AG04450 (cell line): Measurements from ENCODE around the gene PKN1. TPM values are rescaled to one million over a fixed set of nuclear protein-coding genes. Genes with fewer than 3 reads are reported as not detected.

Source experiments
- CTCF ChIA-PET: fragments of 300-600, 350-600 bp; formaldehyde crosslinking; extraction: SDS; loops from one replicate; lab custom pipeline; 2022; ENCODE audit warnings: antibody characterized with exemption, inconsistent platforms; lab: Charles Lee
- POLR2A ChIA-PET: fragments of 350-600 bp; formaldehyde crosslinking; extraction: SDS; loops from one replicate; lab custom pipeline; 2021; ENCODE audit warnings: antibody characterized with exemption, inconsistent platforms; lab: Yijun Ruan, JAX
- DNase-seq: peaks from one replicate; pipeline ENCODE4 v3.0.0-alpha.2; 2011; ENCODE audit warnings: low read depth, low spot score
- H3K27ac ChIP-seq: one replicate; pipeline ENCODE4 v1.5.1; 2012; ENCODE audit warnings: low read depth, low read length, control low read depth
- H3K27me3 ChIP-seq: one replicate; pipeline ENCODE4 v1.6.0; 2012; ENCODE audit warnings: low read length; ENCODE audit not compliant: control insufficient read depth, insufficient read depth
- H3K4me3 ChIP-seq: 2 replicates; pipeline ENCODE4 v1.5.1; 2011; ENCODE audit warnings: mild to moderate bottlenecking, low read depth, low read length, control low read depth
- H3K9me3 ChIP-seq: 2 replicates; pipeline ENCODE4 v1.5.1; 2012; ENCODE audit warnings: low read length; ENCODE audit not compliant: control insufficient read depth, insufficient read depth
- CTCF ChIP-seq: IDR thresholded peaks from 2 replicates; pipeline ENCODE4 v1.5.1; 2011; ENCODE audit warnings: low read depth, low read length, control low read depth, inconsistent platforms
- polyA plus RNA-seq: library from polyadenylated mRNA; depleted of rRNA; stranded (reverse); fragments of >200 nt; gene quantifications from 2 replicates; pipeline ENCODE4 v1.2.3, GENCODE V29; 2011

PKN1 gene
- polyA plus RNA-seq, 1 experiment, result 37.5 TPM

DNA sequence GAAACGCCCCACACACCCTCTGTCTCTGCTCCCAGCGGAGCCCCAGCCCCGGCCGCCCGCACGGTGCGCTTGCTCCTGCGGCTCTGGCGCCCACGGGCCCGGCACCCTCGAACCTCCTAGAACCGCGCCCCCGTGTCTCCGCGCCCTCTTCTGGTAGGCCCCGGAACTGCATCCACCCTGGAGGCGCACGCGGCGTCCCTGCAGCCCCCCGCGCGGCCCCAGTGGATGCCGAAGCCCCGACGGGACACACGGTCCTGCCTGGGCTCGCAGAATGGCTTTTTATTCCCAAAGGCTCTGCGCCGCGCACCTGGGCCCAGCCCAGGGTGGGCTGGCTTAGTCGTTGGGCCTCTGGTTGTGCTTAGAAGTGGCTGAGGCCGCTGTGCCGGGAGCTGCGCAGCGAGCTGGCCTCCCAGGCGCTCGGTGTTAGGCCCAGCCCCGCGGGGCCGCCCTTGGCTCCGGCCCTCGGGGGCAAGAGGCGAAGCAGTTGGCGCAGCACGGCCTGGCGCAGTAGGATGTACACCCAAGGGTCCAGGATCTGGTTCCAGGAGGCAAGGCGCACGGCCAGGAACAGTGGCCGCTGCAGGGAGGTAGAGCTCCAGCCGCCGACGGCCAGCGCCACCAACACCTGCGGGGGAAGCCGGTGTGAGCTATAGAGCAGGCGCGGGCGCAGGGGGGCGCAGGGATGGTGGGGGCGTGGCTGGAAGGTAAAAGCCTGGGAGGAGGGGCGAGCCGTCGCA is 39.3 kb downstream of the PKN1 start:
- peaks cover 2% of the 10 kb centered on the region; the same call in 1 of the 2 replicates for H3K9me3 ChIP-seq
- DNase-seq, result no peak
- no peak overlapping the region for H3K27ac ChIP-seq
- H3K4me3 ChIP-seq, result no peak overlapping the region
- ChIA-PET POLR2A (interaction anchor here (0.8 kb wide), 1 partner anchor 335 kb away, joined by 3 read pairs; no protein-coding TSS in a partner anchor), CTCF (interaction anchor here (0.5 to 2.0 kb wide), 10 partner anchors 9 to 336 kb away, joined by 3 to 22 read pairs (median 4); partner anchors contain the start of gene ASF1B)
- peak; percentile 80 for TF ChIP-seq CTCF
- H3K27me3 ChIP-seq, result no peaks in the 10 kb centered on the region

DNA sequence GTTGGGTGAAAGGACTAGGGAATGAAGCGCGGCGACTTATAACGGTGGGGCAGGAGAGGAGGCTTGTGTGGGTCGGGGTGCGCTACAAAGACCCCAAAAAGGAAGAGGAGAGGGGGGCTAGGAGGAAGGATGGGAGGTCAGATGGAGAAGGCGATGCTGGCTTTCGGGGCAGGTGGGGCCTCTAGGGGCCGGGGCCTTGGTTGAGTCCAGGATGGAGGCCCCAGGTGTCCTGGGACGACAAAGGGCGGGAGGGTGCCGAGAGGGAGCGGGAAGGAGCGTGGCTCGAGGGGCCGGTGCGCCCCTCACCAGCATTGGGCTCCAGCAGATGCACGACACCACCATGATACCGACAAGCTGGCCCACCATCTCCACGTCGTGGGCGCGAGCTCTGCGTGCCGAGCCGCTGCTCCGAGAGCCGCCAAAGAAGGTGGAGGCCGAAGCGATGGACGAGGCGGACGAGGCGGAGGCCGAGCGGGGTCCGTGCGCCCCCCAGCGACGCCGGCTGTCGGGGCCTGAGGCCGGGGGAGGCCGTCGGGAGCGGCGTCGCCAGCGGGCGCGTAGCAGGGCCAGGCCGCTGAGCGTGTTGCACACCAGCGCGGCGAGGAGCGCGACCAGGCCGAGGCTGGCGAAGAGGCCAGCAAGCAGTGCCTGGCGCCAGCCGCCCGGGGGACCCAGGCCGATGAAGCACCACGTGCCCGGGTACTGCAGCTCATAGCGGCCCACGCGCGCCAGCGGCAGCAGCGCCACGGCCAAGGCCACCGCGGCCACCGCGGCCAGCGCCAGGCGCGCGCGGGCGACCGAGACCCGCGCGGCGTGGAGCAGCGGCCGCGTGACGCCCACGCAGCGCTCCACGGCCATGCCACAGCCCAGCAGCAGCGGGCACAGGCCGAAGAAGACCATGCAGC is 40.2 kb downstream of the PKN1 start:
- ChIA-PET POLR2A (interaction anchor here (0.8 kb wide), 1 partner anchor 336 kb away, joined by 3 read pairs; no protein-coding TSS in a partner anchor), CTCF (interaction anchor here (0.6 to 2.0 kb wide), 3 partner anchors 8 to 337 kb away, joined by 4 to 22 read pairs (median 14); partner anchors contain the start of gene ASF1B)
- no peaks in the 10 kb centered on the region for H3K27me3 ChIP-seq
- no peak for TF ChIP-seq CTCF
- H3K27ac ChIP-seq, result no peak overlapping the region
- no peak overlapping the region for H3K4me3 ChIP-seq
- no peak for DNase-seq
- H3K9me3 ChIP-seq, result peaks cover 2% of the 10 kb centered on the region; the same call in 1 of the 2 replicates

GRCh38 chr19:14473978-14474578 is 41.0 kb downstream of the PKN1 start:
- ChIA-PET POLR2A (no interaction called here), CTCF (interaction anchor here (1.2 kb wide), 1 partner anchor 338 kb away, joined by 3 read pairs; the partner anchor contains the start of gene ASF1B)
- peaks cover 2% of the 10 kb centered on the region; the same call in 1 of the 2 replicates for H3K9me3 ChIP-seq
- no peak for DNase-seq
- no peak for TF ChIP-seq CTCF
- no peak overlapping the region for H3K4me3 ChIP-seq
- H3K27me3 ChIP-seq, result no peaks in the 10 kb centered on the region
- no peak overlapping the region for H3K27ac ChIP-seq

DNA sequence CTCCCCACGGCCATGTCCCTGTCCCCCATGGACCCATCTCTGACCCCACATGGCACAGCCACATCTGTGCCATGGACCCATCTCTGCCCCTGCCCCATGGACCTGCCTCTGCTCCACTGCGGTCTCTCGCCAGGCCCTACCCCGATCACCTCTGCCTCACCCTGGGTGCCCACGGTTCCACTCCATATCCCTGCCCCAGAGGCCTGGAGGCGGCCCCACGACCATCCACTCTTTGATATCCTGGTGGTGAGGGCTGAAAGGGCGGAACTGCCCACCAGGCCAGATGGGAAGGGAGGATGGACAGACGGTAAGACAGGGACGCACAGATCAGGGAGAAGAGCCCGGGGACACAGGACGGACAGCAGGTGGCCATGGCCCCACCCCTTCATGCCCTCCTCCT is 41.7 kb downstream of the PKN1 start:
- ChIA-PET CTCF (interaction anchor here (0.6 to 1.6 kb wide), 7 partner anchors 9 to 338 kb away, joined by 3 to 7 read pairs (median 4); partner anchors contain the start of gene ASF1B), POLR2A (no interaction called here)
- H3K27me3 ChIP-seq, result no peaks in the 10 kb centered on the region
- H3K9me3 ChIP-seq, result peaks cover 2% of the 10 kb centered on the region; the same call in 1 of the 2 replicates
- DNase-seq, result no peak
- peak overlapping the region; percentile 31 for H3K27ac ChIP-seq
- no peak for TF ChIP-seq CTCF
- peak overlapping the region; percentile 54 for H3K4me3 ChIP-seq
